ENCODE measurements around the gene EP300.
A peak's percentile ranks its signal among the peaks of the same experiment; 100 is the strongest.
"Not testable (repeated sequence)": the region's sequence is repeated elsewhere in the genome, so short reads cannot be mapped to it uniquely, and the experiment has no call there.

EP300 gene

DNA sequence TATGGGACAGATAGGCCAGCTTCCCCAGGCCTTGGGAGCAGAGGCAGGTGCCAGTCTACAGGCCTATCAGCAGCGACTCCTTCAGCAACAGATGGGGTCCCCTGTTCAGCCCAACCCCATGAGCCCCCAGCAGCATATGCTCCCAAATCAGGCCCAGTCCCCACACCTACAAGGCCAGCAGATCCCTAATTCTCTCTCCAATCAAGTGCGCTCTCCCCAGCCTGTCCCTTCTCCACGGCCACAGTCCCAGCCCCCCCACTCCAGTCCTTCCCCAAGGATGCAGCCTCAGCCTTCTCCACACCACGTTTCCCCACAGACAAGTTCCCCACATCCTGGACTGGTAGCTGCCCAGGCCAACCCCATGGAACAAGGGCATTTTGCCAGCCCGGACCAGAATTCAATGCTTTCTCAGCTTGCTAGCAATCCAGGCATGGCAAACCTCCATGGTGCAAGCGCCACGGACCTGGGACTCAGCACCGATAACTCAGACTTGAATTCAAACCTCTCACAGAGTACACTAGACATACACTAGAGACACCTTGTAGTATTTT is 86.1 kb downstream of the EP300 start:
- peaks cover 6% of the 10 kb centered on the region; the same call in 1 of the 2 replicates for H3K4me1 ChIP-seq (ENCODE audit: control insufficient read depth, insufficient read depth, low read length)
- no peaks in the 10 kb centered on the region for H3K9me3 ChIP-seq (ENCODE audit: control insufficient read depth, insufficient read depth, low read depth, low read length)
- ChIA-PET CTCF (no interaction called here), POLR2A (no interaction called here)
- H3K4me3 ChIP-seq (ENCODE audit: low read depth, low read length): no peak overlapping the region
- H3K27ac ChIP-seq (ENCODE audit: extremely low read depth, low read depth, low read length): no peak overlapping the region
- TF ChIP-seq, protein P1, sequence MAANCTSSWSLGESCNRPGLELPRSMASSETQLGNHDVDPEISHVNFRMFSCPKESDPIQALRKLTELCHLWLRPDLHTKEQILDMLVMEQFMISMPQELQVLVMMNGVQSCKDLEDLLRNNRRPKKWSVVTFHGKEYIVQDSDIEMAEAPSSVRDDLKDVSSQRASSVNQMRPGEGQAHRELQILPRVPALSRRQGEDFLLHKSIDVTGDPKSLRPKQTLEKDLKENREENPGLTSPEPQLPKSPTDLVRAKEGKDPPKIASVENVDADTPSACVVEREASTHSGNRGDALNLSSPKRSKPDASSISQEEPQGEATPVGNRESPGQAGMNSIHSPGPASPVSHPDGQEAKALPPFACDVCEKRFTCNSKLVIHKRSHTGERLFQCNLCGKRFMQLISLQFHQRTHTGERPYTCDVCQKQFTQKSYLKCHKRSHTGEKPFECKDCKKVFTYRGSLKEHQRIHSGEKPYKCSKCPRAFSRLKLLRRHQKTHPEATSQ (tag by site-specific recombination; IDR thresholded peaks at IDR 0.05): peak; percentile 61; the same call in 1 of the 2 replicates
- no peak for TF ChIP-seq ZNF16 (tag by site-specific recombination; IDR thresholded peaks at IDR 0.05; ENCODE audit: low read depth)
- H3K36me3 ChIP-seq (ENCODE audit: control insufficient read depth in 2 of 2, insufficient read depth in 1 of 2, low read length in 2 of 2): peaks cover 60 to 68% of the 10 kb centered on the region in 2 experiments

DNA sequence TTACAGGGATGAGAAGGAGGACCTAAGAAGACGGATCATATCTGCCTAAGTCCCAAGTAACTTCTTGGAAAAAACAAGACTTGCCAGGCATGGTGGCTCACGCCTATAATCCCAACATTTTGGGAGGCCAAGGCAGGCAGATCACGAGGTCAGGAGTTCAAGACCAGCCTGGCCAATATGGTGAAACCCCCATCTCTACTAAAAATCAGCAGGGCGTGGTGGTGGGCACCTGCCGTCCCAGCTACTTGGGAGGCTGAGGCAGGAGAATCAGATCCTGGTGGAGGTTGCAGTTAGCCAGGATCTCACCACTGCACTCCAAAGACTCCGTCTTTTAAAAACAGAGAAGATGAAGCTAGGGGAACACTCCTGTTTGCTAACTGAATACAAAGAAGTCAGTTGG is 88.0 kb downstream of the EP300 start:
- H3K9me3 ChIP-seq (ENCODE audit: control insufficient read depth, insufficient read depth, low read depth, low read length); H3K4me3 ChIP-seq (ENCODE audit: low read depth, low read length); H3K27ac ChIP-seq (ENCODE audit: extremely low read depth, low read depth, low read length); POLR2A ChIA-PET; H3K4me1 ChIP-seq (ENCODE audit: control insufficient read depth, insufficient read depth, low read length): not testable (repeated sequence)
- CTCF ChIA-PET: interaction anchor here (1.3 kb wide), 1 partner anchor 16 kb away, joined by 5 read pairs; no protein-coding TSS in a partner anchor
- TF ChIP-seq, protein P2, sequence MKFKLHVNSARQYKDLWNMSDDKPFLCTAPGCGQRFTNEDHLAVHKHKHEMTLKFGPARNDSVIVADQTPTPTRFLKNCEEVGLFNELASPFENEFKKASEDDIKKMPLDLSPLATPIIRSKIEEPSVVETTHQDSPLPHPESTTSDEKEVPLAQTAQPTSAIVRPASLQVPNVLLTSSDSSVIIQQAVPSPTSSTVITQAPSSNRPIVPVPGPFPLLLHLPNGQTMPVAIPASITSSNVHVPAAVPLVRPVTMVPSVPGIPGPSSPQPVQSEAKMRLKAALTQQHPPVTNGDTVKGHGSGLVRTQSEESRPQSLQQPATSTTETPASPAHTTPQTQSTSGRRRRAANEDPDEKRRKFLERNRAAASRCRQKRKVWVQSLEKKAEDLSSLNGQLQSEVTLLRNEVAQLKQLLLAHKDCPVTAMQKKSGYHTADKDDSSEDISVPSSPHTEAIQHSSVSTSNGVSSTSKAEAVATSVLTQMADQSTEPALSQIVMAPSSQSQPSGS (tag by site-specific recombination; IDR thresholded peaks at IDR 0.05; ENCODE audit: low read depth): peak; percentile 51; the same call in 1 of the 2 replicates
- peaks cover 47 to 50% of the 10 kb centered on the region in 2 experiments for H3K36me3 ChIP-seq (ENCODE audit: control insufficient read depth in 2 of 2, insufficient read depth in 1 of 2, low read length in 2 of 2)

DNA sequence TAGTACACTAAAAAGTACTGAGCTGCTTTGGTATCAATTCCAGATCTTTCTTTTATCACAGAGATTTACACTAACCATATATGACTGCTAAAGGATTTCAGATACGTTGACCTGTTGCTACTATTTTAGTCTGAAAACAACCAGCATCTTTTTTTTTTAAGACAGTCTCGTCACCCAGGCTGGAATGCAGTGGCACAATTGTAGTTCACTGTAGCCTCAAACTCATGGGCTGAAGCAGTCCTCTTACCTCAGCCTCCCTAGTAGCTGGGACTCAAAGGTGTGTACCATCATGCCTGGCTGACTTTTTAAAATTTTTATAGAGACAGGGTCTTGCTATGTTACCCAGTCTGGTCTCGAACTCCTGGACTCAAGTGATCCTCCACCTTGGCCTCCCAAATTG is 88.5 kb downstream of the EP300 start:
- Histone ChIP-seq H3K27ac (ENCODE audit: extremely low read depth, low read depth, low read length) (no peak overlapping the region), H3K4me3 (ENCODE audit: low read depth, low read length) (no peak overlapping the region), H3K4me1 (ENCODE audit: control insufficient read depth, insufficient read depth, low read length) (peaks cover 6% of the 10 kb centered on the region; the same call in 1 of the 2 replicates), H3K36me3 (ENCODE audit: control insufficient read depth in 2 of 2, insufficient read depth in 1 of 2, low read length in 2 of 2) (peaks cover 44% of the 10 kb centered on the region in 2 experiments), H3K9me3 (ENCODE audit: control insufficient read depth, insufficient read depth, low read depth, low read length) (no peaks in the 10 kb centered on the region)
- ChIA-PET POLR2A (no interaction called here), CTCF (interaction anchor here (1.3 kb wide), 1 partner anchor 16 kb away, joined by 5 read pairs; no protein-coding TSS in a partner anchor)
- TF ChIP-seq KLF7 (tag by site-specific recombination; IDR thresholded peaks at IDR 0.05; ENCODE audit: borderline replicate concordance): no peak
- peak; percentile 49; the same call in 1 of the 2 replicates for TF ChIP-seq SCRT2 (tag by site-specific recombination; IDR thresholded peaks at IDR 0.05)

DNA sequence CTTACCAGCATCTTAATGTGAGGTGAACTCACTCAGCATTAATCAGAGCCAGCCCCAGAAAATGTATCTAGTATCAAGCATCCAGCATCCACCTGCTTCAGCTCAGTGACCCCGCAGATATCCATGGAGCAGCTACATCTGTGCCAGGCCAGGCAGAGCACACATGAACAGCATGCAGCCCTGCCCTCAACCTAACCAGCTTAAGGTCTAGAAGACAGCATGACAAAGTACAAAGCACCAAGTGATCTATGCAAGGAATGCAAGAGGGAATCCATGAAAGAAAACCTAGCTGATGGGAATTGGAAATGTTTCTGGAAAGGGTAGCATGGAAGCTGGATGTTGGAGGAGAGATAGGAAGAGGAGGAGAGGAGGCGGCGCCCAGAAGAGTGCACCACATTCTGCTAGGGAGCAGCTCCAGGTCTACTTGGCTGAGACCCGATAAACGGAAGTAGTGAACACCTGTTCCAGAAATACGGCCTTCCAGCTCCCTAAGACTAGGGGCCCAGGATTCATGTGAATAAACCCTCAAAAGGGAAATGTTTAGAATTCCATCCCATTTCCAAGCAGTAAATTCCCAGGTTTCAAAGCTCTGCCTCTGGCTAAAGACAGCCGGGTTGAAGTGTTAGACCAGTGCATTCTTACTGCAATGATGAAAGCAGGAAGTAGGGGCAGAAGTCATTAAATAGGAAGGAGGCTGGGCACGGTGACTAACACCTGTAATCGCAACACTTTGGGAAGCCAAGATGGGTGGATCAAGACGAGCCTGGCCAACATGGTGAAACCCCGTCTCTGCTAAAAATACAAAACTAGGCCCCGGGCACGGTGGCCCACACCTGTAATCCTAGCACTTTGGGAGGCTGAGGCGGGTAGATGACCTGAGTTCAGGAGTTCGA is 89.2 kb downstream of the EP300 start:
- CTCF ChIA-PET: interaction anchor here (0.6 to 1.3 kb wide), 3 partner anchors 15 to 193 kb away, joined by 3 to 5 read pairs (median 3); no protein-coding TSS in a partner anchor
- Histone ChIP-seq H3K27ac (ENCODE audit: extremely low read depth, low read depth, low read length) (no peak overlapping the region), H3K9me3 (ENCODE audit: control insufficient read depth, insufficient read depth, low read depth, low read length) (no peaks in the 10 kb centered on the region), H3K4me1 (ENCODE audit: control insufficient read depth, insufficient read depth, low read length) (peaks cover 6% of the 10 kb centered on the region; the same call in 1 of the 2 replicates), H3K4me3 (ENCODE audit: low read depth, low read length) (no peak overlapping the region), H3K36me3 (ENCODE audit: control insufficient read depth in 2 of 2, insufficient read depth in 1 of 2, low read length in 2 of 2) (peaks cover 37% of the 10 kb centered on the region in 2 experiments)
- POLR2A ChIA-PET: interaction anchor here (0.5 to 1.1 kb wide), 5 partner anchors 10 to 417 kb away, joined by 3 to 7 read pairs (median 5); no protein-coding TSS in a partner anchor
- TF ChIP-seq ZNF426 (tag by site-specific recombination; IDR thresholded peaks at IDR 0.05) (no peak), MEIS1 (CRISPR knock-in tag; IDR thresholded peaks at IDR 0.05; ENCODE audit: borderline replicate concordance) (no peak), IKZF3 (tag by site-specific recombination; IDR thresholded peaks at IDR 0.05) (peak; percentile 9; the same call in 1 of the 2 replicates), ZBTB20 (tag by site-specific recombination; IDR thresholded peaks at IDR 0.05) (peak; percentile 18; the same call in 1 of the 2 replicates)

Data from HEK293 (cell line).